HEK293 (cell line): ENCODE measurements around the gene KRT76.

Source experiments
- CTCF ChIA-PET: fragments of 350-600 bp; formaldehyde crosslinking; extraction: SDS; loops from one replicate; lab custom pipeline; 2021; ENCODE audit warnings: antibody characterized with exemption; lab: Yijun Ruan, JAX
- POLR2A ChIA-PET: fragments of 300-600 bp; formaldehyde crosslinking; extraction: SDS; loops from one replicate; lab custom pipeline; 2020; ENCODE audit warnings: antibody characterized with exemption, inconsistent platforms; lab: Yijun Ruan, JAX
- H3K27ac ChIP-seq: fragments of 200-500 bp; sonication (Bioruptor generic); 2 replicates; pipeline ENCODE4 v1.5.1; 2014; ENCODE audit warnings: low read depth, low read length, control low read depth, inconsistent platforms; ENCODE audit errors: extremely low read depth
- H3K36me3 ChIP-seq, 2 experiments: fragments of 200-500 bp in 1 of 2; sonication (Bioruptor generic) in 1 of 2; 1 replicate in 1 of 2; 2 replicates in 1 of 2; pipeline ENCODE4 v1.5.1; 2014 to 2017; ENCODE audit warnings: inconsistent platforms in 2 of 2, low read length in 2 of 2; ENCODE audit not compliant: control insufficient read depth in 2 of 2, insufficient read depth in 1 of 2
- H3K4me1 ChIP-seq: fragments of 200-500 bp; sonication (Bioruptor generic); 2 replicates; pipeline ENCODE4 v1.5.1; 2014; ENCODE audit warnings: mild to moderate bottlenecking, low read length, inconsistent platforms; ENCODE audit not compliant: control insufficient read depth, insufficient read depth
- H3K4me3 ChIP-seq: 2 replicates; pipeline ENCODE4 v1.5.1; 2011; ENCODE audit warnings: low read depth, mild to moderate bottlenecking, control low read depth, low read length, moderate library complexity
- H3K9me3 ChIP-seq: fragments of 200-500 bp; sonication (Bioruptor generic); 2 replicates; pipeline ENCODE4 v1.5.1; 2014; ENCODE audit warnings: low read depth, low read length, inconsistent platforms; ENCODE audit not compliant: control insufficient read depth, insufficient read depth
- GFI1B ChIP-seq: fragments of 450-650 bp; formaldehyde crosslinking; IDR thresholded peaks from 2 replicates; pipeline ENCODE4 v1.5.1; 2016; ENCODE audit warnings: missing biosample characterization, missing genetic modification characterization
- GLI2 ChIP-seq: fragments of 450-650 bp; formaldehyde crosslinking; IDR thresholded peaks from 2 replicates; pipeline ENCODE4; 2017; ENCODE audit warnings: missing biosample characterization, missing genetic modification characterization, low read depth, borderline replicate concordance
- MEIS1 ChIP-seq: sonication (generic); formaldehyde crosslinking; IDR thresholded peaks from 2 replicates; pipeline ENCODE4 v1.8.1; 2022; ENCODE audit warnings: missing genetic modification reagents, mild to moderate bottlenecking, borderline replicate concordance
- PRDM1 ChIP-seq: fragments of 450-650 bp; formaldehyde crosslinking; IDR thresholded peaks from 2 replicates; pipeline ENCODE4; 2016; ENCODE audit warnings: missing biosample characterization, missing genetic modification characterization
- TCF7L2 ChIP-seq: IDR thresholded peaks from 2 replicates; pipeline ENCODE4 v1.6.1; 2011; ENCODE audit warnings: low read depth, mild to moderate bottlenecking, inconsistent platforms, low read length, moderate library complexity, borderline replicate concordance
- ZBTB48 ChIP-seq: fragments of 450-650 bp; formaldehyde crosslinking; IDR thresholded peaks from 2 replicates; pipeline ENCODE4 v1.5.1; 2016; ENCODE audit warnings: missing biosample characterization, missing genetic modification characterization
- ZNF114 ChIP-seq: fragments of 450-650 bp; formaldehyde crosslinking; IDR thresholded peaks from 2 replicates; pipeline ENCODE4 v1.5.0; 2017; ENCODE audit warnings: missing biosample characterization, missing genetic modification characterization
- ZNF146 ChIP-seq: fragments of 450-650 bp; formaldehyde crosslinking; IDR thresholded peaks from 2 replicates; pipeline ENCODE4 v1.5.1; 2016; ENCODE audit warnings: missing biosample characterization, missing genetic modification characterization
- ZNF157 ChIP-seq: fragments of 450-650 bp; formaldehyde crosslinking; IDR thresholded peaks from 2 replicates; pipeline ENCODE4 v1.5.1; 2016; ENCODE audit warnings: missing biosample characterization, missing genetic modification characterization
- ZNF19 ChIP-seq: fragments of 450-650 bp; formaldehyde crosslinking; IDR thresholded peaks from 2 replicates; pipeline ENCODE4; 2016; ENCODE audit warnings: missing biosample characterization, missing genetic modification characterization, low read depth
- ZNF211 ChIP-seq: fragments of 450-650 bp; formaldehyde crosslinking; IDR thresholded peaks from 2 replicates; pipeline ENCODE4 v1.5.1; 2016; ENCODE audit warnings: low read depth, missing biosample characterization, missing genetic modification characterization
- ZNF239 ChIP-seq: fragments of 450-650 bp; formaldehyde crosslinking; IDR thresholded peaks from 2 replicates; pipeline ENCODE4 v1.5.1; 2016; ENCODE audit warnings: missing biosample characterization, missing genetic modification characterization
- ZNF24 ChIP-seq: fragments of 450-650 bp; formaldehyde crosslinking; IDR thresholded peaks from 2 replicates; pipeline ENCODE4 v1.5.1; 2016; ENCODE audit warnings: missing biosample characterization, missing genetic modification characterization
- ZNF266 ChIP-seq: fragments of 450-650 bp; formaldehyde crosslinking; IDR thresholded peaks from 2 replicates; pipeline ENCODE4 v1.5.1; 2016; ENCODE audit warnings: missing biosample characterization, missing genetic modification characterization, low read depth
- ZNF324 ChIP-seq: fragments of 450-650 bp; formaldehyde crosslinking; IDR thresholded peaks from 2 replicates; pipeline ENCODE4 v1.5.1; 2016; ENCODE audit warnings: missing biosample characterization, missing genetic modification characterization
- ZNF37A ChIP-seq: fragments of 450-650 bp; IDR thresholded peaks from 2 replicates; pipeline ENCODE4 v1.5.1; 2018; ENCODE audit warnings: missing biosample characterization, missing genetic modification characterization
- ZNF48 ChIP-seq: fragments of 450-650 bp; formaldehyde crosslinking; IDR thresholded peaks from 2 replicates; pipeline ENCODE4 v1.5.1; 2016; ENCODE audit warnings: missing biosample characterization, missing genetic modification characterization
- ZNF600 ChIP-seq: fragments of 450-650 bp; formaldehyde crosslinking; IDR thresholded peaks from 2 replicates; pipeline ENCODE4 v1.5.1; 2016; ENCODE audit warnings: missing biosample characterization, missing genetic modification characterization
- ZNF654 ChIP-seq: fragments of 450-650 bp; formaldehyde crosslinking; IDR thresholded peaks from 2 replicates; pipeline ENCODE4 v1.5.1; 2016; ENCODE audit warnings: low read depth, missing biosample characterization, missing genetic modification characterization
- ZNF776 ChIP-seq: fragments of 450-650 bp; formaldehyde crosslinking; IDR thresholded peaks from 2 replicates; pipeline ENCODE4 v1.5.0; 2017; ENCODE audit warnings: missing biosample characterization, missing genetic modification characterization, borderline replicate concordance
- ZNF791 ChIP-seq: fragments of 450-650 bp; formaldehyde crosslinking; IDR thresholded peaks from 2 replicates; pipeline ENCODE4 v1.5.1; 2016; ENCODE audit warnings: missing biosample characterization, missing genetic modification characterization
- ZSCAN4 ChIP-seq: fragments of 450-650 bp; formaldehyde crosslinking; IDR thresholded peaks from 2 replicates; pipeline ENCODE4 v1.5.1; 2017; ENCODE audit warnings: missing biosample characterization, missing genetic modification characterization
- TF ChIP-seq, protein P1 (sequence below): fragments of 450-650 bp; formaldehyde crosslinking; IDR thresholded peaks from 2 replicates; pipeline ENCODE4 v1.5.1; 2016; ENCODE audit warnings: missing biosample characterization, missing genetic modification characterization
- TF ChIP-seq, protein P2 (sequence below): fragments of 450-650 bp; formaldehyde crosslinking; IDR thresholded peaks from 2 replicates; pipeline ENCODE4 v1.5.0; 2017; ENCODE audit warnings: missing biosample characterization, missing genetic modification characterization, borderline replicate concordance
- TF ChIP-seq, protein P3 (sequence below): fragments of 450-650 bp; formaldehyde crosslinking; optimal IDR thresholded peaks from 2 replicates; pipeline ENCODE3; 2016; ENCODE audit warnings: missing biosample characterization, mild to moderate bottlenecking, missing genetic modification characterization
- TF ChIP-seq, protein P4 (sequence below): fragments of 450-650 bp; formaldehyde crosslinking; IDR thresholded peaks from 2 replicates; pipeline ENCODE4 v1.5.1; 2017; ENCODE audit warnings: missing biosample characterization, missing genetic modification characterization

Gene KRT76

DNA sequence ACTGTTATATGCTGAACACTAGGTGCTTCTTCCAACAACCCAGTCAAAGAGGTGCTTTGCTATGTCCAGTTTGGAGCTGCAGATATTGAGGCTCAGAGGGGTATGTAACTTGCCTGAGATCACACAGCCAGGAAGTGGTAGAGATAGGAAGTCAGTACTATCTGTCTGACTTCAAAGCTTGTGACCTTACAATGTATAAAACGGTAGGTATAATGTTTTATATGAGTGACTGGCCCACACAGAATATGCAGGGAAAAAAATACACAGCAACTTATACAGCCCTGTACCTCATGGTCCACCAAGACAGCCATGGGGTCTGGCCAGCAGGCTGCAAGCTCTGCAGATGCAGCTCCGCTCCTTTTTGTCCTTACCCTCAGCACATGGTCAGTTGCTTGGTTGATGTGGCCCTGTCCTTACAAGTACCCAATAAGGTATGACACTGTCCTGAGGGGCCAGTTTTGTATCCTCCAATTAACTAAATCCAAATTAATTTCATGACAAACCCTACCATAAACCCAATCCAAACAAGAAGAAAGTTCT, 40.6 kb upstream of the KRT76 start:
- Histone ChIP-seq H3K4me3 (no peak overlapping the region), H3K36me3 (no peaks in the 10 kb centered on the region), H3K4me1 (no peaks in the 10 kb centered on the region)
- ChIA-PET POLR2A (no interaction called here), CTCF (interaction anchor here (0.6 to 2.4 kb wide), 2 partner anchors 48 to 54 kb away, joined by 3 to 7 read pairs; no protein-coding TSS in a partner anchor)
- no peak for TF ChIP-seq ZNF157 (tag by site-specific recombination)
- TF ChIP-seq ZNF146 (tag by site-specific recombination), result no peak
- no peak for TF ChIP-seq ZSCAN4 (tag by site-specific recombination)
- no peak for TF ChIP-seq GLI2
- no peak for TF ChIP-seq ZNF19 (tag by site-specific recombination)
- TF ChIP-seq ZNF37A, result no peak
- TF ChIP-seq GFI1B, result no peak
- TF ChIP-seq ZNF211, result no peak
- no peak for TF ChIP-seq ZNF266 (tag by site-specific recombination)
- TF ChIP-seq ZNF600 (tag by site-specific recombination), result no peak
- TF ChIP-seq, protein P1, sequence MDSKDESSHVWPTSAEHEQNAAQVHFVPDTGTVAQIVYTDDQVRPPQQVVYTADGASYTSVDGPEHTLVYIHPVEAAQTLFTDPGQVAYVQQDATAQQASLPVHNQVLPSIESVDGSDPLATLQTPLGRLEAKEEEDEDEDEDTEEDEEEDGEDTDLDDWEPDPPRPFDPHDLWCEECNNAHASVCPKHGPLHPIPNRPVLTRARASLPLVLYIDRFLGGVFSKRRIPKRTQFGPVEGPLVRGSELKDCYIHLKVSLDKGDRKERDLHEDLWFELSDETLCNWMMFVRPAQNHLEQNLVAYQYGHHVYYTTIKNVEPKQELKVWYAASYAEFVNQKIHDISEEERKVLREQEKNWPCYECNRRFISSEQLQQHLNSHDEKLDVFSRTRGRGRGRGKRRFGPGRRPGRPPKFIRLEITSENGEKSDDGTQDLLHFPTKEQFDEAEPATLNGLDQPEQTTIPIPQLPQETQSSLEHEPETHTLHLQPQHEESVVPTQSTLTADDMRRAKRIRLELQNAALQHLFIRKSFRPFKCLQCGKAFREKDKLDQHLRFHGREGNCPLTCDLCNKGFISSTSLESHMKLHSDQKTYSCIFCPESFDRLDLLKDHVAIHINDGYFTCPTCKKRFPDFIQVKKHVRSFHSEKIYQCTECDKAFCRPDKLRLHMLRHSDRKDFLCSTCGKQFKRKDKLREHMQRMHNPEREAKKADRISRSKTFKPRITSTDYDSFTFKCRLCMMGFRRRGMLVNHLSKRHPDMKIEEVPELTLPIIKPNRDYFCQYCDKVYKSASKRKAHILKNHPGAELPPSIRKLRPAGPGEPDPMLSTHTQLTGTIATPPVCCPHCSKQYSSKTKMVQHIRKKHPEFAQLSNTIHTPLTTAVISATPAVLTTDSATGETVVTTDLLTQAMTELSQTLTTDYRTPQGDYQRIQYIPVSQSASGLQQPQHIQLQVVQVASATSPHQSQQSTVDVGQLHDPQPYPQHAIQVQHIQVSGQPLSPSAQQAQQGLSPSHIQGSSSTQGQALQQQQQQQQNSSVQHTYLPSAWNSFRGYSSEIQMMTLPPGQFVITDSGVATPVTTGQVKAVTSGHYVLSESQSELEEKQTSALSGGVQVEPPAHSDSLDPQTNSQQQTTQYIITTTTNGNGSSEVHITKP (tag by site-specific recombination), result no peak
- no peak for TF ChIP-seq ZNF654 (tag by site-specific recombination)
- TF ChIP-seq ZBTB48, result no peak
- TF ChIP-seq, protein P2, sequence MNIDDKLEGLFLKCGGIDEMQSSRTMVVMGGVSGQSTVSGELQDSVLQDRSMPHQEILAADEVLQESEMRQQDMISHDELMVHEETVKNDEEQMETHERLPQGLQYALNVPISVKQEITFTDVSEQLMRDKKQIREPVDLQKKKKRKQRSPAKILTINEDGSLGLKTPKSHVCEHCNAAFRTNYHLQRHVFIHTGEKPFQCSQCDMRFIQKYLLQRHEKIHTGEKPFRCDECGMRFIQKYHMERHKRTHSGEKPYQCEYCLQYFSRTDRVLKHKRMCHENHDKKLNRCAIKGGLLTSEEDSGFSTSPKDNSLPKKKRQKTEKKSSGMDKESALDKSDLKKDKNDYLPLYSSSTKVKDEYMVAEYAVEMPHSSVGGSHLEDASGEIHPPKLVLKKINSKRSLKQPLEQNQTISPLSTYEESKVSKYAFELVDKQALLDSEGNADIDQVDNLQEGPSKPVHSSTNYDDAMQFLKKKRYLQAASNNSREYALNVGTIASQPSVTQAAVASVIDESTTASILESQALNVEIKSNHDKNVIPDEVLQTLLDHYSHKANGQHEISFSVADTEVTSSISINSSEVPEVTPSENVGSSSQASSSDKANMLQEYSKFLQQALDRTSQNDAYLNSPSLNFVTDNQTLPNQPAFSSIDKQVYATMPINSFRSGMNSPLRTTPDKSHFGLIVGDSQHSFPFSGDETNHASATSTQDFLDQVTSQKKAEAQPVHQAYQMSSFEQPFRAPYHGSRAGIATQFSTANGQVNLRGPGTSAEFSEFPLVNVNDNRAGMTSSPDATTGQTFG (tag by site-specific recombination), result no peak
- TF ChIP-seq ZNF24 (tag by site-specific recombination), result no peak
- TF ChIP-seq, protein P3, sequence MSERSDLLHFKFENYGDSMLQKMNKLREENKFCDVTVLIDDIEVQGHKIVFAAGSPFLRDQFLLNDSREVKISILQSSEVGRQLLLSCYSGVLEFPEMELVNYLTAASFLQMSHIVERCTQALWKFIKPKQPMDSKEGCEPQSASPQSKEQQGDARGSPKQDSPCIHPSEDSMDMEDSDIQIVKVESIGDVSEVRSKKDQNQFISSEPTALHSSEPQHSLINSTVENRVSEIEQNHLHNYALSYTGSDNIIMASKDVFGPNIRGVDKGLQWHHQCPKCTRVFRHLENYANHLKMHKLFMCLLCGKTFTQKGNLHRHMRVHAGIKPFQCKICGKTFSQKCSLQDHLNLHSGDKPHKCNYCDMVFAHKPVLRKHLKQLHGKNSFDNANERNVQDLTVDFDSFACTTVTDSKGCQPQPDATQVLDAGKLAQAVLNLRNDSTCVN (tag by site-specific recombination), result no peak
- TF ChIP-seq, all 188 proteins: peak for 0
- Histone ChIP-seq H3K27ac (no peak overlapping the region), H3K9me3 (no peaks in the 10 kb centered on the region)

DNA sequence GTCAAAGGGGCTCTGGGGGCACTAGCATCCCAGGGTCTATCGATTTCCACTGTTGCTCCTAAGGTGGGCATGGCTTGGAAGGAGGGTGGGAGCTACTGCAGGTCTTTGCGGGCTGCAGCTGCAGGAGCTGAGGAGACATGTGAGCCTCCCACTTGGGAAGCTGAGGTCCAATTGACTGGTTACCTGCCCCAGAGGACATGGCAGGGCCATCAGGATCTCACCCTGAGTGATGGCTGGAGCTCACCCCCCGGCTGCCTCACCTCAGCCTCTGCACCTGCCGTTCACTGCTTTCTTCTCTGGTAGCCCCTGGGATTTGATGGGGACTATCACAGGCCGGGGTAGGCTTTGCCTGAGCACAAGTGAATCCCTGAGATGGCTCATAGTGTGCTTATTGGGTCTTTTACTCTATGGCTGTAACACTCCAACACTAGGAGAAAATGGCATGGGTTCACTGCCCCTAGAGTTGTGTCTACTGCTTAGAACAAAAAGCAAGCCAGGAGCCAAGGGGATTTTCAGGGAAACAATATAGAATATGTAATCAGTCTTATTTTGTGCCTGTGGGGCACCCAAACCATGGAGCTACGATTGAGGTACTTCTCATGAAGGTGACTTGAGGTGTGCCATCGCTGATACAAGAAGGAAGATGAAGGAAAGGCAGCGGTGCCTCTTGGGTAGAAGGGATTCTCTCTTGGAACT, 40.0 kb upstream of the KRT76 start:
- H3K27ac ChIP-seq, result no peak overlapping the region
- ChIA-PET POLR2A (no interaction called here), CTCF (interaction anchor here (0.6 to 2.4 kb wide), 2 partner anchors 49 to 53 kb away, joined by 3 to 7 read pairs; no protein-coding TSS in a partner anchor)
- H3K4me1 ChIP-seq, result no peaks in the 10 kb centered on the region
- H3K9me3 ChIP-seq, result no peaks in the 10 kb centered on the region
- no peak overlapping the region for H3K4me3 ChIP-seq
- no peaks in the 10 kb centered on the region for H3K36me3 ChIP-seq
- TF ChIP-seq ZNF48 (no peak), MEIS1 (CRISPR knock-in tag) (no peak), ZNF791 (no peak), ZNF239 (tag by site-specific recombination) (no peak), ZNF37A (no peak), TCF7L2 (no peak), ZNF776 (no peak), ZNF114 (tag by site-specific recombination) (no peak), PRDM1 (no peak), ZNF324 (tag by site-specific recombination) (no peak)
- TF ChIP-seq, protein P4, sequence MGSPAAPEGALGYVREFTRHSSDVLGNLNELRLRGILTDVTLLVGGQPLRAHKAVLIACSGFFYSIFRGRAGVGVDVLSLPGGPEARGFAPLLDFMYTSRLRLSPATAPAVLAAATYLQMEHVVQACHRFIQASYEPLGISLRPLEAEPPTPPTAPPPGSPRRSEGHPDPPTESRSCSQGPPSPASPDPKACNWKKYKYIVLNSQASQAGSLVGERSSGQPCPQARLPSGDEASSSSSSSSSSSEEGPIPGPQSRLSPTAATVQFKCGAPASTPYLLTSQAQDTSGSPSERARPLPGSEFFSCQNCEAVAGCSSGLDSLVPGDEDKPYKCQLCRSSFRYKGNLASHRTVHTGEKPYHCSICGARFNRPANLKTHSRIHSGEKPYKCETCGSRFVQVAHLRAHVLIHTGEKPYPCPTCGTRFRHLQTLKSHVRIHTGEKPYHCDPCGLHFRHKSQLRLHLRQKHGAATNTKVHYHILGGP (tag by site-specific recombination), result no peak
